NB4 (cell line): Measurements from ENCODE around the gene HCFC1.

Source experiments
- DNase-seq: peaks from one replicate; pipeline ENCODE4 v3.0.0; 2010; ENCODE audit warnings: low read depth
- H3K4me3 ChIP-seq: one replicate; pipeline ENCODE4 v1.5.1; 2011; ENCODE audit warnings: mild to moderate bottlenecking, low read depth, low read length, moderate library complexity
- CTCF ChIP-seq: IDR thresholded peaks from one replicate; pipeline ENCODE4 v1.5.1; 2012; ENCODE audit warnings: low read depth, low read length
- MAX ChIP-seq: IDR thresholded peaks from 2 replicates; pipeline ENCODE4 v1.6.1; 2011; ENCODE audit warnings: low read depth, low read length
- MYC ChIP-seq: IDR thresholded peaks from 2 replicates; pipeline ENCODE4 v1.6.1; 2011; ENCODE audit warnings: low read depth, low read length
- POLR2A ChIP-seq: IDR thresholded peaks from 2 replicates; pipeline ENCODE4 v1.6.1; 2011; ENCODE audit warnings: mild to moderate bottlenecking; ENCODE audit not compliant: insufficient read length; ENCODE audit errors: extremely low read depth

The HCFC1 gene

GRCh38 chrX:153913211-153913610, 58.4 kb downstream of the HCFC1 start:
- no peak for TF ChIP-seq POLR2A
- no peak for TF ChIP-seq MYC
- no peak for TF ChIP-seq MAX
- TF ChIP-seq CTCF = no peak
- no peak for DNase-seq

GRCh38 chrX:153911798-153912197, 59.8 kb downstream of the HCFC1 start:
- TF ChIP-seq CTCF = no peak
- no peak for TF ChIP-seq POLR2A
- TF ChIP-seq MYC = no peak
- TF ChIP-seq MAX = no peak
- no peak for DNase-seq
- no peak overlapping the region for H3K4me3 ChIP-seq

More at GRCh38 chrX:153913211-153913610, 58.4 kb downstream of the HCFC1 start:
- H3K4me3 ChIP-seq = no peak overlapping the region

- H3K4me3 ChIP-seq = no peak overlapping the region
- no peak for DNase-seq
- TF ChIP-seq CTCF (no peak), MAX (no peak), POLR2A (no peak), MYC (no peak)
These were observed 61.2 kb downstream of the HCFC1 start for GRCh38 chrX:153910446-153910845.

- H3K4me3 ChIP-seq = no peak overlapping the region
- TF ChIP-seq CTCF = no peak
- TF ChIP-seq MYC = no peak
- no peak for TF ChIP-seq MAX
- no peak for TF ChIP-seq POLR2A
- DNase-seq = no peak
These were observed 61.6 kb downstream of the HCFC1 start for GRCh38 chrX:153909980-153910360.

- H3K4me3 ChIP-seq = no peak overlapping the region
- no peak for TF ChIP-seq MAX
- no peak for TF ChIP-seq MYC
- no peak for TF ChIP-seq POLR2A
- TF ChIP-seq CTCF = no peak
- DNase-seq = peak; percentile 50
These were observed 62.3 kb downstream of the HCFC1 start for GRCh38 chrX:153909024-153909979.
